Measurements from ENCODE around the gene TTC23. TPM values are rescaled to one million over a fixed set of nuclear protein-coding genes. Genes with fewer than 3 reads are reported as not detected.

TTC23 gene
- total and polyA plus RNA-seq, 7 donors = 5.5 to 33.0 (median 19.9) TPM

- H3K27ac ChIP-seq = no peak overlapping the region
- H3K27me3 ChIP-seq = no peaks in the 10 kb centered on the region
- WGBS, 2 donors = 96 to 99% methylated on average over 2 of the region's 2 CpGs
- H3K9me3 ChIP-seq = peaks cover 0 to 2% (median 0%) of the 10 kb centered on the region in 4 donors
- no peaks in the 10 kb centered on the region for H3K4me1 ChIP-seq
- no peak for DNase-seq
- no peak for TF ChIP-seq CTCF (IDR thresholded peaks at IDR 0.05)
- no peak for TF ChIP-seq POLR2A (IDR thresholded peaks at IDR 0.05)
- TF ChIP-seq POLR2AphosphoS5 (IDR thresholded peaks at IDR 0.05) = no peak
- TF ChIP-seq EP300 (IDR thresholded peaks at IDR 0.05) = no peak
- intact Hi-C loops (cut with DNase I) = no loop called here
- peaks cover 0 to 9% (median 4%) of the 10 kb centered on the region in 4 donors for H3K36me3 ChIP-seq
- H3K4me3 ChIP-seq = no peak overlapping the region
These were observed 16.6 kb downstream of the TTC23 start for GRCh38 chr15:99232740-99233139.

GRCh38 chr15:99230867-99231266, 18.5 kb downstream of the TTC23 start:
- intact Hi-C loops (cut with DNase I) = no loop called here
- Histone ChIP-seq H3K4me1 (no peaks in the 10 kb centered on the region), H3K36me3 (peaks cover 0 to 28% (median 7%) of the 10 kb centered on the region in 4 donors), H3K27me3 (no peaks in the 10 kb centered on the region), H3K9me3 (peaks cover 0 to 2% (median 0%) of the 10 kb centered on the region in 4 donors), H3K27ac (no peak overlapping the region), H3K4me3 (no peak overlapping the region)
- WGBS, 2 donors = 96 to 97% methylated on average over 4 of the region's 4 CpGs
- TF ChIP-seq CTCF (IDR thresholded peaks at IDR 0.05) (no peak), POLR2AphosphoS5 (IDR thresholded peaks at IDR 0.05) (no peak), EP300 (IDR thresholded peaks at IDR 0.05) (no peak), POLR2A (IDR thresholded peaks at IDR 0.05) (no peak)
- DNase-seq = no peak

- 88 to 98% methylated on average over 3 of the region's 3 CpGs for WGBS, 2 donors
- H3K9me3 ChIP-seq = peaks cover 0 to 2% (median 0%) of the 10 kb centered on the region in 4 donors
- TF ChIP-seq EP300 (IDR thresholded peaks at IDR 0.05) (no peak), POLR2AphosphoS5 (IDR thresholded peaks at IDR 0.05) (no peak), POLR2A (IDR thresholded peaks at IDR 0.05) (no peak), CTCF (IDR thresholded peaks at IDR 0.05) (no peak)
- DNase-seq = no peak
- no peaks in the 10 kb centered on the region for H3K27me3 ChIP-seq
- no peak overlapping the region for H3K27ac ChIP-seq
- H3K36me3 ChIP-seq = peaks cover 0 to 50% (median 7%) of the 10 kb centered on the region in 4 donors
- H3K4me1 ChIP-seq = no peaks in the 10 kb centered on the region
- H3K4me3 ChIP-seq = no peak overlapping the region
- intact Hi-C loops (cut with DNase I) = no loop called here
These were observed 21.1 kb downstream of the TTC23 start for GRCh38 chr15:99228120-99228770.

- WGBS, 2 donors = 72 to 90% methylated on average over 3 of the region's 3 CpGs
- Histone ChIP-seq H3K36me3 (peaks cover 0 to 61% (median 8%) of the 10 kb centered on the region in 4 donors), H3K27me3 (no peaks in the 10 kb centered on the region), H3K9me3 (peaks cover 0 to 2% (median 0%) of the 10 kb centered on the region in 4 donors), H3K4me1 (no peaks in the 10 kb centered on the region), H3K4me3 (no peak overlapping the region), H3K27ac (no peak overlapping the region)
- no peak for DNase-seq
- TF ChIP-seq POLR2AphosphoS5 (IDR thresholded peaks at IDR 0.05) = no peak
- TF ChIP-seq EP300 (IDR thresholded peaks at IDR 0.05) = no peak
- TF ChIP-seq POLR2A (IDR thresholded peaks at IDR 0.05) = no peak
- TF ChIP-seq CTCF (IDR thresholded peaks at IDR 0.05) = no peak
- intact Hi-C loops (cut with DNase I) = no loop called here
These were observed 22.6 kb downstream of the TTC23 start for GRCh38 chr15:99226802-99227201.
